ENCODE measurements around the gene ATG16L2. TPM values are rescaled to one million over a fixed set of nuclear protein-coding genes. Genes with fewer than 3 reads are reported as not detected.

The ATG16L2 gene
- total RNA-seq, 2 donors from 2014 or later, result 43.5 to 51.3 TPM

DNA sequence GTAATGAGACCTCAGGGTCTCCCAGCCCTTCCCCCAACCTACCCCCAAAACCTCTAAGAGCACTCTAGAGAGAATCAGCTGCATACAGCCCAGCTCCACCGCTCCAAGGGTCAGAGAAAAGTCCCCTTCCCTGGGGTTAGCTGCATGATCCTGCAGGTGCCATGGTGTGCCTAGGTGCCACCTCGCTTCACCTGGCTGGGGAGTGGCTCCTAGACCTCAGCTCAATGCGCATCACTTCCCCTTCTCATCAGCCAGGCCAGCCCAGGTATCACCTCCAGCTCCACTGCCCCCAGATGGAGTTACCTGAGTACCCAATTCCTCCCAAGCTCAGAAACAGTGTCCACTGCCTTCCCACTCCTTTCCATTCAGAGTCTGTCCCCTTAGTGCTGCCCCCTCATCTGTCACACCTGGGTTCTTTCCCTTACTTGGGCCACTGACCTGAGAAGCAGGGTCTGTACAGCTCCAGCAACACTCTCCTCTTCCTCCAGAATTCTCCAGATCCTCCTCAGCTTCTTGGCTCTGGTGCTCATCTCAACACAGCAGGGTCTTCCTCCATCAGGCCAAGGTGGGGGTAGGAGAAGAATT is 21.7 kb upstream of the ATG16L2 start:
- H3K9me3 ChIP-seq, result no peaks in the 10 kb centered on the region
- TF ChIP-seq, protein P1, sequence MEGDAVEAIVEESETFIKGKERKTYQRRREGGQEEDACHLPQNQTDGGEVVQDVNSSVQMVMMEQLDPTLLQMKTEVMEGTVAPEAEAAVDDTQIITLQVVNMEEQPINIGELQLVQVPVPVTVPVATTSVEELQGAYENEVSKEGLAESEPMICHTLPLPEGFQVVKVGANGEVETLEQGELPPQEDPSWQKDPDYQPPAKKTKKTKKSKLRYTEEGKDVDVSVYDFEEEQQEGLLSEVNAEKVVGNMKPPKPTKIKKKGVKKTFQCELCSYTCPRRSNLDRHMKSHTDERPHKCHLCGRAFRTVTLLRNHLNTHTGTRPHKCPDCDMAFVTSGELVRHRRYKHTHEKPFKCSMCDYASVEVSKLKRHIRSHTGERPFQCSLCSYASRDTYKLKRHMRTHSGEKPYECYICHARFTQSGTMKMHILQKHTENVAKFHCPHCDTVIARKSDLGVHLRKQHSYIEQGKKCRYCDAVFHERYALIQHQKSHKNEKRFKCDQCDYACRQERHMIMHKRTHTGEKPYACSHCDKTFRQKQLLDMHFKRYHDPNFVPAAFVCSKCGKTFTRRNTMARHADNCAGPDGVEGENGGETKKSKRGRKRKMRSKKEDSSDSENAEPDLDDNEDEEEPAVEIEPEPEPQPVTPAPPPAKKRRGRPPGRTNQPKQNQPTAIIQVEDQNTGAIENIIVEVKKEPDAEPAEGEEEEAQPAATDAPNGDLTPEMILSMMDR (IDR thresholded peaks at IDR 0.05), result no peak
- H3K36me3 ChIP-seq, result no peaks in the 10 kb centered on the region
- no peaks in the 10 kb centered on the region for H3K27me3 ChIP-seq
- H3K27ac ChIP-seq, result peak overlapping the region; percentile 90
- peaks cover 19% of the 10 kb centered on the region for H3K4me1 ChIP-seq
- intact Hi-C loops (cut with DNase I), result loop anchor here (2.0 kb wide), 1 partner anchor 68 kb away; no protein-coding TSS in a partner anchor
- DNase-seq, result no peak
- no peak overlapping the region for H3K4me3 ChIP-seq
- no peak overlapping the region for H3K9ac ChIP-seq (ENCODE audit: low read depth in 2 of 2, low read length in 2 of 2)

DNA sequence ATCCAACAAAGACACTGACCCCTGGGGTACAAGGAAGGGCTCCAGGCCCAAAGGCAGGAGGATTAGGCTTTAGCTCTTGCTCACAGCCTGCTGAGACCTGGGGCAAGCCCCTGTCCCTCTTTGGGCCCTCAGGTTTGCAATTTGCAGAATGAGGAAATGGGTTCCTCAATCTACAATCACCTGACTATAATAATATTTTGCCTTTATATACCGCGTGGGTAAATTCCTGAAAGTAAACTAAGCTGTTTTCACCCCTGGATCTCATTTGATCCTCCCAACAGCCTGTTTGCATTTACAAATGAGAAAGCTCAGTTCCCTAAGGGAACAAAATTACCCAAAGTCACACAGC is 21.2 kb upstream of the ATG16L2 start:
- Histone ChIP-seq H3K27ac (peak overlapping the region; percentile 90), H3K27me3 (no peaks in the 10 kb centered on the region), H3K9me3 (no peaks in the 10 kb centered on the region), H3K9ac (ENCODE audit: low read depth in 2 of 2, low read length in 2 of 2) (peak overlapping the region; percentile 42 to 71), H3K36me3 (no peaks in the 10 kb centered on the region), H3K4me1 (peaks cover 14% of the 10 kb centered on the region), H3K4me3 (no peak overlapping the region)
- intact Hi-C loops (cut with DNase I), result loop anchor here (2.0 kb wide), 1 partner anchor 68 kb away; no protein-coding TSS in a partner anchor
- TF ChIP-seq, protein P1 (IDR thresholded peaks at IDR 0.05), result no peak
- no peak for DNase-seq

DNA sequence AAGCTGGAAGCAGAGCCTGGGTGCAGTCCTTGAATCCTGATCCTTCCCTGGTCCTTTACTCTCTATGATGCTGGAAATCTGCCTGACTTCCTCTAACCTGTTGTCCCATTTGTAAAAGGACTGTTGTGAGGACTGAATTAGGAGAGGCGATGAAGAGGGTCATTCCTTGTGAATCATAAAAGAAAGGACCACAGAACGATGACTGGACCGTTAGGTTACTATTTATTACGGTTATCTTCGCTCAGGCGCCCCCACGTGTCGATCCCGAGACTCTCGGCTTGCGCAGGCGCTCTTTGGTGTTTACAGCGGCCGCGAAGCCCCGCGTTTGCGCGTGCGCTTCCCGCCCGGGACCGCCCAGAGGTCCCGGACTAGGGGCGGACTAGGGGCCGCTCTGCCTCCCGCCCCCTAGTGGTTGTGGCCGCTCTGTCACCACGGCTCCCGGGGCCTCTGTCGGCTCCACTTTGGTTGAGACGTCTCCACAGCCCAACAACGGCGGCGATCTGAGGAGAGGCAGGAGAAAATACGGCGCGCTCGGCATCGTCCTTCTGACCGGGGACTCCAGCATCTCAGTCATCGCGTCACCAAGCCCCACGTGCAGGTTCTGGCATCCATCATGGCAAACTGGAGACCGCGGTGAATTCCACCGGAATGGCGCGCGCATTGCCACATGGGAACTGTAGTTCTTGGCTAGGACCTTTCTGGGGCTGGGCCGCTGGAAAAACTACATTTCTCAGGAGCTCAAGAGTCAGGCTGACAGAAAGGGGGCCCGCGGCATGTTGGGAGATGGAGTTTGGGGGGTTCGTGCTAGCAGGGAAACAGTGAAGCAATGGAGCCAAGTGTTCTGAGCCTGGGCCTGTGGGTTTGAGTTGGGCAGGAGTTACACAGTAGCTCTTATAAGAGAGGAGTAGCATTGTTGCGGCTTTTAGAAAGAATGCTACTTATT is 20.5 kb upstream of the ATG16L2 start, which contains the start of gene STARD10:
Gene STARD10 (minus strand): TSS at position 623 of the 943 bp plus-strand sequence. CDS start 12,866 bp downstream, outside the sequence.
- Histone ChIP-seq H3K27ac (peak within 1 kb of the TSS; percentile 90), H3K4me3 (peak within 1 kb of the TSS; percentile 48), H3K27me3 (no peaks in the 10 kb centered on the region), H3K36me3 (no peaks in the 10 kb centered on the region), H3K9me3 (no peaks in the 10 kb centered on the region), H3K9ac (ENCODE audit: low read depth in 2 of 2, low read length in 2 of 2) (peak within 1 kb of the TSS; percentile 42 to 71), H3K4me1 (peaks cover 12% of the 10 kb centered on the region)
- DNase-seq, result peak; percentile 97
- TF ChIP-seq, protein P1 (IDR thresholded peaks at IDR 0.05), result peak; percentile 97
- intact Hi-C loops (cut with DNase I), result loop anchor here (2.0 kb wide), 1 partner anchor 69 kb away; no protein-coding TSS in a partner anchor

DNA sequence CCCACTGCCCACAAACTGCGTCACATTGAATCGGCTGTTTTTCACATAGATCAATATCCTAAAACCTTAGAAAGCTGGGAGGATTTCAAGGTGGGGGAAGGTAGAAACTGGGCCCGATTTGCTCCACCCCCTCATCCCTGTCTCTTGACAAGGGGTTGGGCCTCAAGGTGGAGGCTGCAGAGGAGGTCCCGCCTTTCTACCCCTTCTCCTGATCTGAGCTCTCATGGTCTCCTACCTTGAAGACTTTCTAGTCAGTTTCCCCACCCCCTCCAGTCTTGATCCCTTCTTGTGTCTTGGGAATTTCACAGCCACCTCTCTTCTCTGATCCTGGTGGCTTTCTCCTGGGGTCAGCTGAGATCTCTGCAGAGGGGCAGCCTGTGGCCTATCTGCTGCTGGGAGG is 15.8 kb upstream of the ATG16L2 start:
- Histone ChIP-seq H3K27ac (no peak overlapping the region), H3K9me3 (no peaks in the 10 kb centered on the region)

DNA sequence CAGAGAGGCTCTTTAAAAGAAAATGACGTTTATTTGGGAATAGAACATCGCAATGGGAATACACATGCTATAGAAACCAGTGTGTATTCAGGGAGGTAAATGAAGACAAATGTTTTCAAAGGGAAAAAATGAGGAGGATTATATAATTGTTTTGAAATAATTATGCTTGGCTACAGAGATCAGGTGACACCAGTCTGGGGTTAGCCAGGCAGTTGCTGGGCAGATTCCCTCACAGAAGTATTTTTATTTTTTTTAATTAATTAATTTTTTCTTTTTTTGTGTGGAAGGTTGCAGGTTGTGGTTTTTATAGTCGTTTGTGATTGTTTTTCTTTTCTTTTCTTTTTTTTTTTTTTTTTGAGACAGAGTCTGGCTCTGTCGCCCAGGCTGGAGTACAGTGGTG is 14.8 kb upstream of the ATG16L2 start:
- no peaks in the 10 kb centered on the region for H3K27me3 ChIP-seq
- TF ChIP-seq, protein P1 (IDR thresholded peaks at IDR 0.05), result no peak
- H3K9me3 ChIP-seq, result no peaks in the 10 kb centered on the region
- no peak overlapping the region for H3K9ac ChIP-seq (ENCODE audit: low read depth in 2 of 2, low read length in 2 of 2)
- DNase-seq, result no peak
- H3K36me3 ChIP-seq, result no peaks in the 10 kb centered on the region
- peaks cover 2% of the 10 kb centered on the region for H3K4me1 ChIP-seq
- no peak overlapping the region for H3K4me3 ChIP-seq
- no peak overlapping the region for H3K27ac ChIP-seq
- intact Hi-C loops (cut with DNase I), result no loop called here

More for the DNA sequence above, 15.8 kb upstream of the ATG16L2 start:
- H3K36me3 ChIP-seq, result no peaks in the 10 kb centered on the region
- intact Hi-C loops (cut with DNase I), result no loop called here
- TF ChIP-seq, protein P1 (IDR thresholded peaks at IDR 0.05), result no peak
- no peaks in the 10 kb centered on the region for H3K27me3 ChIP-seq
- H3K4me3 ChIP-seq, result no peak overlapping the region
- H3K9ac ChIP-seq (ENCODE audit: low read depth in 2 of 2, low read length in 2 of 2), result no peak overlapping the region
- no peak for DNase-seq
- H3K4me1 ChIP-seq, result peaks cover 3% of the 10 kb centered on the region

Data from colonic mucosa (tissue), 4 donors.